Activated CD4-positive, alpha-beta T cell treated with anti-CD3 and anti-CD28 coated beads for 24 hours (primary cell): Measurements from ENCODE around the gene EPB41L2.
"Not testable (repeated sequence)": the region's sequence is repeated elsewhere in the genome, so short reads cannot be mapped to it uniquely, and the experiment has no call there.

Experiments
- DNase-seq, 2 donors: peaks; one replicate each; pipeline ENCODE4 v3.0.0-alpha.2; 2020; ENCODE audit warnings: low read depth in 2 of 2

EPB41L2 gene

DNA sequence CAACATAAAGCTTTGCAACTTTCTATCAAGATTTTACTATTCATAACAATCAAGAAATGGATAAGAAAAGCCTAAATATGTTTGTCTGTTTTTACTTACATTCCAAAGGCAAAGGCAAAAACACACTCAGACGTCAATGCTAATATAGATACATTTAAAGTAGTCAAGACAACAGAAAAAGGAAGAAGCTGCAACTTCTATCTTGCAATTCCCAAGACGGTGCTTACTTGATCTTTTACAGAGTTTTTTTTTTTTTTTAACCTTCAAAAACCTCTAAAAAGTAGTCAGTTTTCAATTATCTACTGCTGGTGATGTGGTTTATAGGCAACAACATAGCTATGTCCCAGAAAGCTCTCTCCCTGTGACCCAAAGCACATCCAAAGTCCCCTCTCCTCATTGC is 58.1 kb downstream of the EPB41L2 start:
- no peak for DNase-seq

DNA sequence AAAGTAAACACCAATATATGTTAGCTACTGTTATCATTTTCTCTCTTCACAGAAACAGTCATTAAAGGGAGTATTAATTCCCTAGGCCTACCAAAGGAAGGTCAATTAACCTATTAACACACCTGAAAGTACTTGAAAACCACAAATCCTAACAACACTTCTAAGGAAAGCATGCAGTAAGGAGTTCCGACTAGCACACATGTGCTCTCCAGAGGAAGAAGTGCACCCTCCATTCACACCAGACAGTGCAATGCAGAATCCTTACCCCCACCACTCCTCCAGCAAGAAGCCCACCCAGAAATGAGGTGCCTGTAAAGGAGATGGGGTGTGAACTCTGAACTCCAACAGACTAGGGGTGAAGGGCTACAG is 58.7 kb downstream of the EPB41L2 start:
- DNase-seq = no peak

DNA sequence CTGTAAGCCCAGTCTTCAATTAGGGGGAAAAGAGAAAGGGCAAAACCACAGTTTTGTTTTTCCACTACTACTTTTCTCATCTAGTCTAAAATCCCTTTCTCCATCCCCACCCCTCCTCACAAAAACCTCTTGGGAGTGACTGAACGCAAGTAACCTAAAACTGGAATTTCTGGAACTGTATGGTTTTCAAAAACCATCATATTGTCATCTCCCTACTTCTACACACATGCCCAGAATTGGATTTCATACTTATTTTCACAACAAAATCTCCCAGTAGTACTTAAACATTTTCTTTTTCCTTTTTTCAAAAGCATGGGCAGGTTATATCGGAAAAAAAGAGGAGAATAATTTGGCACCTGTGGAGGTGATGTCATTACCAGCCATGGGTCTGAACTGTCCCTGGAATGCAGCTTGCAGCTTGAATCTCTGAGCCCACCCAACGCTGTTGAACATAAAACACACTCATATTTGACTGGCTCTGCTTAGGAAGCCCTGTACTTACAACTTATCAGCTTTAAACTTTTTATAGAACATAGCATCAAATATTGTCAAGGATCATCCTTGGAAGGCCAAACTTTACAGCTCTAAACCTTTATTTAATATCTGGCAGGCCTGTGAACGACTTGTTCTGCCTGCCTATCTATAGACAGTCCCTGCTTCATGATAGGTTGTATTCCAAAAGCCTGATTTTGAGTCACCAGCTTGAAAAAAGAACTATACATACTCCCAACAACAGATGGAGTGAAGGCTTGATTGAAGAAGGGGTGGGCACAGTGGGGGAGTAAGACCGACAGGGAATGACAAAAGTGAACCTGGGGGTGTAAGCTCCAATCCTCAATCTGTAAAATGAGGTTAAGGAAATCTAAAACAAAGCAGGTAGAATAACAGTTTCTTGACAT is 59.3 kb downstream of the EPB41L2 start:
- no peak for DNase-seq

DNA sequence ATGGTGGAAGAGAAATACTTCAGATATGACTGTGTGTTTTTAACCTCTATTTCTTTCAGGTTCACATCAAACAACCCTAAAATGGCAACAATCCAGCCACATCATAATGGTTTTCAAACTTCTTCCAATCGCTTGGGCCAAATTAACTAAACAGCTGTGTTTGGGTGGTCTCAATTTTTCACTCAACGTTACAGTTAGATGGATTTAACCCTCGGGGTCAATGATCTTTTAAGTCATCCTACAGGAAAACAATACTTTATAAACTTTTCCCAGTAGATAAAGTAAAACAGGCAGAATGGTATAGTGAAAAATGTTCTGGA is 60.4 kb downstream of the EPB41L2 start:
- DNase-seq = no peak

- DNase-seq = no peak
These were observed 60.9 kb downstream of the EPB41L2 start for GRCh38 chr6:131001945-131002660.

DNA sequence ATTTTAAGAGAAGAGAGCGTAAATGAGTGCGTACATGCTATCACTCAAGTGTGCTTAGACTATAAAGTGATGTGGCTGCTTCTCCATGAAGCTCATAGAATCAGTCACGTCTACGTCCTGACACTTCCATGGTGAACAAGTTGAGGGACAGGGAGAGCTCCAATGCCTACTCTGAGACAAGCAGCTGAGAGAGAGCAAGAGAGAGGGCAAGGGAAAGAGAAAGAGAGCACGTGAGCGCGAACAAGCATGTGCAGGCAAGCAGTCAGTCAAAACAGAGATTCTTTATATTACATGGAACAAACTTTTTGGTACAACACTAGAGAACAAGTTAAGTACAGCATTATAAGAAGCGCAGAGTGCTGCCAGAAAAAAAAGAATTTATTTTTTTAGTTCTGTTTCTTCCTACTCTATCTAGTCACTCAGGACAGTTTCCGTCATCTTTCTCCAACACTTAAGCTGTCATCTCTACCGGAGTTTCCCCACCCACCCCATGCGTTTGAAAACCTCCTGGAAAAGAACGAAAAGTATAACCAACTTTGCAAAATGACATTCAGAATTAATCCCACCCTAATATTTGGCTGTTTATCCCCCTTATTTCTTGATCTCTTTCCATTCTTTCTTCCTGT is 61.8 kb downstream of the EPB41L2 start:
- DNase-seq = no peak

GRCh38 chr6:131000544-131000943 is 62.5 kb downstream of the EPB41L2 start:
- no peak for DNase-seq

GRCh38 chr6:130997061-130997753 is 65.8 kb downstream of the EPB41L2 start:
- no peak for DNase-seq

- DNase-seq = no peak
These were observed 66.4 kb downstream of the EPB41L2 start for GRCh38 chr6:130996635-130997034.

- no peak for DNase-seq
These were observed 67.1 kb downstream of the EPB41L2 start for GRCh38 chr6:130995783-130996447.

GRCh38 chr6:130994319-130995097 is 68.5 kb downstream of the EPB41L2 start:
- no peak for DNase-seq

GRCh38 chr6:130993292-130993765 is 69.7 kb downstream of the EPB41L2 start:
- no peak for DNase-seq

DNA sequence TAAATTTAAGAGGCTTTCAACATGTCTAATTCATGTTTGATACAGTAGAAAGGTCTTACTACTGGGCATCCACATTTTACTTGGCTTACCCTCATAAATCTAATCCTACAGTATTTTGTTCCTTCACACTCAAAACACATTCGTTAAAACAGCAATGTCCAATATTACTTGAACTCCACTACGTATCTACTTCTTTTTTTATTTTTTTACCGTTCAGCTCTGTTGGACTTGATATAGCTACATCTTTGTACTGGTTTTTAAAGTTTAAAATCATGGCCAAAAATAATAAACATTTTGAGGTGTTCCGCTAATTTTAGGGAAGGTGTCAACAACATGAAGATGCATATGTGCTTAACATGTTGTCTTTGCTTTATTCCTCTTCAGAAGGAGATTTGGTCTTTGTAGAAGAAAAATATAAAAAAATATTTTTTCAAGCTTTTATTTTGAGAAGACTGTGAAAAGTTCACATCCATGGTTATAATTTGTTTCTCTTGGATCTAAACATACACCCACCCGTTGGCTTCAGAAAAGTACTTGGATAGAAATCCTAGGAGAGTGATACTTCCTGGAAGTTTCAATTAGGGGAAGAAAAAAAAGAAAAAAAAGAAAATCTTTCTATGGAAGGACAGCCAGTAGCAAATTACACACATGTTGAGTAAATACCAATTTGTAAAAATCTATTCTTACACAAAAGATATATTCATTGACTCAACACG is 71.5 kb downstream of the EPB41L2 start:
- DNase-seq = no peak

- not testable (repeated sequence) for DNase-seq
These were observed 75.5 kb downstream of the EPB41L2 start for GRCh38 chr6:130987539-130987938.

- DNase-seq = no peak
These were observed 77.9 kb downstream of the EPB41L2 start for GRCh38 chr6:130985115-130985514.

GRCh38 chr6:130982941-130983456 is 80.0 kb downstream of the EPB41L2 start:
- DNase-seq = no peak

GRCh38 chr6:130982135-130982534 is 80.9 kb downstream of the EPB41L2 start:
- no peak for DNase-seq

DNA sequence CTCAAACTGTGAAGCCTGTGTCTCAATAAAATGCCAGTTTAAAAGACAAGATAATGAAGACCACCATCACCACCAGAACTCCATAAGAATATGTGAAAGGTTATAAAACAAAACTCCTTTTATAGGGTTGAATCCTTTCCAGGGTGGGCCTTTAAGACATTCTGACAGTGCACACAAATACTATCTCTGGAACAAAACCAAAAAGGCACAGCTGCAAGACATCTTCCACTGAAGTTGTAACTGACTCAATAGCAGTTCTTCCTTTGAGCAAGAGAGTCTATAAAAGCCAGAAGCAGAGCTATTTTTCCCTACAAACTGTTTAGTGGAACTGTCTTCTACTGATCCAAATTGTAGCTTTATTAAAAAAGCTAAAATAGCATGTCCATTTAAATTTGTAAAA is 81.6 kb downstream of the EPB41L2 start:
- no peak for DNase-seq

DNA sequence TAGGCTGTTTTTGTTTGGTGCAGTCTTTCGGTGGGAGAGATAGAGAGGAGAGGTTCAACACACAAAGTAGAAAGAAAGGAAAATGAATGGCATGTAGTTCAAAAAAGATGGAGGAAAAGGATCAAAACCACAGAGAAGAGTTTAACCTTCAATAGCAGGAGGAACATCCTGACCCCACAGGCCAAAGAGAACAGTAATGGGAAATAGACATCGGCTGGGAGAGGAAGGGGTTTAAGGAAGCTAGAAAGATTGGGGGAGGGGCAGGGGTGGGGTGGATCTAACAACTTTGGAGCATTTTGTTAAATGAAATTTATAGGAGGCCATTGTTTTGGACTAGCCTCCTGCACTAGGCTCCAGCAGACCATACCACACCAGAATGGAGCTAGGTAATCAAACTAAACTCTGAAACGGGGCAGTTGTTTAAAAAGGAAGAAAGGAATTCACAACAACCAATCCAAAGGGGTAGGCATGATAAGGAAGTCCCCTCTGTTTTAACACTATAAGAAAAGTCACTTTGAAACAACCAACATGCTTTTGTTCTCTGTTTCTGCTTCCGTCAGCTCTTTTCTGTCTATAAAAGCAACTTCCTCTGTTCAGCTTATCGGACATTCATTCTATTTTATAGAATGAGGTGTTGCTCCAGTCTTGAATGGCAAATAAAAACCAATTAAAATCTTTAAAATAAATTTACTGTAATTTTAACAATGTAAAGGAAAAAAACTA is 82.6 kb downstream of the EPB41L2 start:
- DNase-seq = no peak
